GM12864 (cell line): ENCODE measurements around the gene TIMM10B.

Source experiments
- DNase-seq: peaks from one replicate; pipeline ENCODE4 v3.0.0-alpha.2; 2011; ENCODE audit warnings: low read depth
- H3K4me3 ChIP-seq: 2 replicates; pipeline ENCODE4 v1.5.1; 2011; ENCODE audit warnings: mild to moderate bottlenecking, low read depth, low read length, control low read depth
- CTCF ChIP-seq: IDR thresholded peaks from 2 replicates; pipeline ENCODE4 v1.5.1; 2011; ENCODE audit warnings: low read depth, mild to moderate bottlenecking, moderate library complexity, low read length, control low read depth, inconsistent platforms; ENCODE audit errors: missing control alignments

The TIMM10B gene

GRCh38 chr11:6480299-6480914 lies 894 bp upstream of the TIMM10B start:
- TF ChIP-seq CTCF, result no peak
- peak overlapping the region; percentile 98 for H3K4me3 ChIP-seq
- DNase-seq, result no peak

GRCh38 chr11:6481924-6482275 lies 599 bp downstream of the TIMM10B start:
- H3K4me3 ChIP-seq, result peak overlapping the region; percentile 98
- DNase-seq, result no peak
- TF ChIP-seq CTCF, result no peak

GRCh38 chr11:6482441-6482840 lies 1.1 kb downstream of the TIMM10B start:
- no peak for TF ChIP-seq CTCF
- peak overlapping the region; percentile 98 for H3K4me3 ChIP-seq
- no peak for DNase-seq

GRCh38 chr11:6483015-6483414 lies 1.7 kb downstream of the TIMM10B start:
- no peak overlapping the region for H3K4me3 ChIP-seq
- no peak for TF ChIP-seq CTCF
- no peak for DNase-seq

- no peak for TF ChIP-seq CTCF
- no peak for DNase-seq
- no peak overlapping the region for H3K4me3 ChIP-seq
These were observed 4.4 kb downstream of the TIMM10B start for GRCh38 chr11:6485661-6486060.

GRCh38 chr11:6486256-6486655 lies 5.0 kb downstream of the TIMM10B start:
- no peak overlapping the region for H3K4me3 ChIP-seq
- no peak for TF ChIP-seq CTCF
- no peak for DNase-seq

GRCh38 chr11:6486938-6487337 lies 5.6 kb downstream of the TIMM10B start:
- no peak overlapping the region for H3K4me3 ChIP-seq
- no peak for TF ChIP-seq CTCF
- DNase-seq, result no peak
